ENCODE measurements around the gene SOHLH1. TPM values are rescaled to one million over a fixed set of nuclear protein-coding genes. Genes with fewer than 3 reads are reported as not detected.

The SOHLH1 gene
- total RNA-seq, 1 donor, result not detected

DNA sequence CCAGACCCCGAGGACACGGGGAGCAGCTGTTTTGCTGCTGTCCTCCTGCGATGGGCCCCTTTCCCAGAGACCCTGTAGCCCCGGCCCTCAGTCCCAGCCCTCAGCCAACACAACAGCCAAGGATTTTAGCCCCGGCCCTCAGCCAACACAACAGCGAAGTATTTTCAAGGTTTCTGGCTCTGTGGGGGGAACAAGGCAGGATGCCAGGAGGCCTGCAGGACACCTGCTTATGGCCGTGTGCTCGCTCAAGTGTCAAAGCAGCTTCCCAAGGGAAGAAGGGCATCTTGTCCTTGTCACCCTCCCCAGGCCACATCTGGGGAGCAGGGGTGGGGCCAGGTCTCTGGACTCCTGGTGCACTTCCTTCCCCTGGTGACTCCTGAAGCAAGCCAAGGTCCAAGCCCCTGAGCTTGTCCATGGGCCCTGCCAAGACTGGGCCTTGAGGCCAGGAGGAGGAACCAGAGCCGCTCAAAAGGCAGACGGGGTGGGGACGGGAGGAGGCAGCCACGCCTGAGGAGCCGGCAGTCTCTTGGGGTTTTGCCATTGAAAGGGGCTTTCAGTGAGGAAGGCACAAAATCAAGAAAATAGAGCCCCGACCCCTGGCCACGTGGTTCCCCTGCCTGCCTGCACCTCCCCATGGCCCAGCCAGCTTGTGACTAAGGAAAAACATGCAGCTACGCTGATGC lies 13.5 kb upstream of the SOHLH1 start:
- no peak for DNase-seq (ENCODE audit: insufficient read length, low spot score, missing footprints)
- TF ChIP-seq CTCF (IDR thresholded peaks at IDR 0.05; ENCODE audit: extremely low read depth, low read depth, low read length), result no peak
- Histone ChIP-seq H3K27me3 (ENCODE audit: insufficient read depth, low read length) (peaks cover 29% of the 10 kb centered on the region), H3K4me1 (ENCODE audit: insufficient read depth, low read length) (no peaks in the 10 kb centered on the region), H3K36me3 (ENCODE audit: insufficient read depth, low read length) (no peaks in the 10 kb centered on the region), H2AFZ (ENCODE audit: low read length) (no peak overlapping the region), H3K4me2 (ENCODE audit: insufficient read depth, low read length) (no peak overlapping the region), H3K9me3 (ENCODE audit: low read depth, low read length) (no peaks in the 10 kb centered on the region), H3K4me3 (ENCODE audit: insufficient read depth, low read length) (no peak overlapping the region), H4K20me1 (ENCODE audit: insufficient read depth, low read length) (no peaks in the 10 kb centered on the region), H3K27ac (ENCODE audit: low read depth, low read length) (no peak overlapping the region), H3K79me2 (ENCODE audit: insufficient read depth, low read length) (no peaks in the 10 kb centered on the region)

DNA sequence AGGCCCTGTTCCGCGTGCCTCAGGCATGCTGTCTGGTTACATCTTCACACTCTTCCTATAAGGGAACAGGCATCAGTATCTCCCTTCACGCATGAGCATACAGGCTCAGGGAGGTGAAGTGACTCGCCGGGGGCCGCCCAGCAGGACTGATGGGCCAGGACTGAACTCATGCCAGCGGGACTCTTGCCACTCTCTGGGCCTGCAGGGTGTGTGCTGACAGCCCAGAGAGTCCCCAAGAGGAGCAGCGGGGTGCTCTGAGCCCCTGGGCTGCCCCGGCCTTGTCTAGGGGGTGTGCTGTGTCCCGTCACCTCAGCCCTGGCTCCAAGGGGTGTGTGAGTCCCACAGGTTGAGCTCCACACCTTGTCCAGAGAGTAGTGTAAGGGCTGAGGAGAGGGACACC lies 12.6 kb upstream of the SOHLH1 start:
- H3K4me3 ChIP-seq (ENCODE audit: insufficient read depth, low read length), result no peak overlapping the region
- no peak overlapping the region for H3K4me2 ChIP-seq (ENCODE audit: insufficient read depth, low read length)
- no peaks in the 10 kb centered on the region for H4K20me1 ChIP-seq (ENCODE audit: insufficient read depth, low read length)
- no peaks in the 10 kb centered on the region for H3K4me1 ChIP-seq (ENCODE audit: insufficient read depth, low read length)
- no peak for DNase-seq (ENCODE audit: insufficient read length, low spot score, missing footprints)
- H3K27ac ChIP-seq (ENCODE audit: low read depth, low read length), result no peak overlapping the region
- no peak overlapping the region for H2AFZ ChIP-seq (ENCODE audit: low read length)
- no peaks in the 10 kb centered on the region for H3K9me3 ChIP-seq (ENCODE audit: low read depth, low read length)
- TF ChIP-seq CTCF (IDR thresholded peaks at IDR 0.05; ENCODE audit: extremely low read depth, low read depth, low read length), result no peak
- H3K36me3 ChIP-seq (ENCODE audit: insufficient read depth, low read length), result no peaks in the 10 kb centered on the region
- peaks cover 29% of the 10 kb centered on the region for H3K27me3 ChIP-seq (ENCODE audit: insufficient read depth, low read length)
- H3K79me2 ChIP-seq (ENCODE audit: insufficient read depth, low read length), result no peaks in the 10 kb centered on the region

- Histone ChIP-seq H3K79me2 (ENCODE audit: insufficient read depth, low read length) (no peaks in the 10 kb centered on the region), H3K4me3 (ENCODE audit: insufficient read depth, low read length) (no peak overlapping the region), H3K27ac (ENCODE audit: low read depth, low read length) (no peak overlapping the region), H4K20me1 (ENCODE audit: insufficient read depth, low read length) (no peaks in the 10 kb centered on the region), H3K36me3 (ENCODE audit: insufficient read depth, low read length) (no peaks in the 10 kb centered on the region), H2AFZ (ENCODE audit: low read length) (no peak overlapping the region), H3K27me3 (ENCODE audit: insufficient read depth, low read length) (peaks cover 29% of the 10 kb centered on the region), H3K9me3 (ENCODE audit: low read depth, low read length) (no peaks in the 10 kb centered on the region), H3K4me1 (ENCODE audit: insufficient read depth, low read length) (no peaks in the 10 kb centered on the region), H3K4me2 (ENCODE audit: insufficient read depth, low read length) (no peak overlapping the region)
- no peak for TF ChIP-seq CTCF (IDR thresholded peaks at IDR 0.05; ENCODE audit: extremely low read depth, low read depth, low read length)
- no peak for DNase-seq (ENCODE audit: insufficient read length, low spot score, missing footprints)
These were observed 12.1 kb upstream of the SOHLH1 start for GRCh38 chr9:135711391-135711790.

- Histone ChIP-seq H3K4me2 (ENCODE audit: insufficient read depth, low read length) (no peak overlapping the region), H2AFZ (ENCODE audit: low read length) (no peak overlapping the region), H3K9me3 (ENCODE audit: low read depth, low read length) (no peaks in the 10 kb centered on the region), H3K27ac (ENCODE audit: low read depth, low read length) (no peak overlapping the region), H3K4me1 (ENCODE audit: insufficient read depth, low read length) (no peaks in the 10 kb centered on the region), H3K4me3 (ENCODE audit: insufficient read depth, low read length) (no peak overlapping the region), H3K27me3 (ENCODE audit: insufficient read depth, low read length) (peaks cover 7% of the 10 kb centered on the region), H3K79me2 (ENCODE audit: insufficient read depth, low read length) (no peaks in the 10 kb centered on the region), H4K20me1 (ENCODE audit: insufficient read depth, low read length) (no peaks in the 10 kb centered on the region), H3K36me3 (ENCODE audit: insufficient read depth, low read length) (no peaks in the 10 kb centered on the region)
- no peak for DNase-seq (ENCODE audit: insufficient read length, low spot score, missing footprints)
- no peak for TF ChIP-seq CTCF (IDR thresholded peaks at IDR 0.05; ENCODE audit: extremely low read depth, low read depth, low read length)
These were observed 8.9 kb upstream of the SOHLH1 start for GRCh38 chr9:135708164-135708563.
